ENCODE data around the gene NDN.
A peak's percentile ranks its signal among the peaks of the same experiment; 100 is the strongest.
"Not testable (repeated sequence)": the region's sequence is repeated elsewhere in the genome, so short reads cannot be mapped to it uniquely, and the experiment has no call there.

The NDN gene

GRCh38 chr15:23687143-23687470 is at the start of gene NDN:
Gene NDN, minus strand, starts transcription at chr15:23687305. Its CDS starts 88 bp downstream, at chr15:23687217.
- ATAC-seq (peak; percentile 36), DNase-seq (peak; percentile 1)
- peaks cover 8% of the 10 kb centered on the region for H3K27me3 Mint-ChIP-seq
- no peak within 1 kb of the TSS for H3K27ac Mint-ChIP-seq
- H3K4me3 Mint-ChIP-seq = no peak within 1 kb of the TSS
- H3K4me1 Mint-ChIP-seq = no peaks in the 10 kb centered on the region
- no peaks in the 10 kb centered on the region for H3K9me3 Mint-ChIP-seq
- no peaks in the 10 kb centered on the region for H3K36me3 Mint-ChIP-seq (ENCODE audit: low read depth)

GRCh38 chr15:23736033-23736673 is 49.0 kb upstream of the NDN start:
- no peak for DNase-seq

GRCh38 chr15:23734862-23735261 is 47.8 kb upstream of the NDN start:
- Mint-ChIP-seq H3K27me3 (no peaks in the 10 kb centered on the region), H3K36me3 (ENCODE audit: low read depth) (no peaks in the 10 kb centered on the region), H3K9me3 (peaks cover 10% of the 10 kb centered on the region), H3K27ac (no peak overlapping the region), H3K4me3 (no peak overlapping the region), H3K4me1 (no peaks in the 10 kb centered on the region)
- DNase-seq (no peak), ATAC-seq (no peak)

More at GRCh38 chr15:23736033-23736673, 49.0 kb upstream of the NDN start:
- Mint-ChIP-seq H3K27me3 (no peaks in the 10 kb centered on the region), H3K4me3 (no peak overlapping the region), H3K36me3 (ENCODE audit: low read depth) (no peaks in the 10 kb centered on the region), H3K27ac (no peak overlapping the region), H3K9me3 (peaks cover 16% of the 10 kb centered on the region), H3K4me1 (no peaks in the 10 kb centered on the region)
- no peak for ATAC-seq

GRCh38 chr15:23713874-23714656 is 27.0 kb upstream of the NDN start:
- ATAC-seq; H3K27ac Mint-ChIP-seq; H3K36me3 Mint-ChIP-seq (ENCODE audit: low read depth); H3K4me1 Mint-ChIP-seq; H3K4me3 Mint-ChIP-seq; DNase-seq; H3K27me3 Mint-ChIP-seq; H3K9me3 Mint-ChIP-seq: not testable (repeated sequence)

- Mint-ChIP-seq H3K9me3 (peaks cover 17% of the 10 kb centered on the region), H3K27me3 (peaks cover 3% of the 10 kb centered on the region), H3K4me1 (no peaks in the 10 kb centered on the region), H3K27ac (no peak overlapping the region), H3K36me3 (ENCODE audit: low read depth) (no peaks in the 10 kb centered on the region), H3K4me3 (no peak overlapping the region)
- DNase-seq (no peak), ATAC-seq (no peak)
Measured at GRCh38 chr15:23708332-23708731, 21.2 kb upstream of the NDN start.

- no peaks in the 10 kb centered on the region for H3K36me3 Mint-ChIP-seq (ENCODE audit: low read depth)
- no peaks in the 10 kb centered on the region for H3K4me1 Mint-ChIP-seq
- H3K27ac Mint-ChIP-seq = no peak overlapping the region
- no peak for ATAC-seq
- no peak overlapping the region for H3K4me3 Mint-ChIP-seq
- peaks cover 2% of the 10 kb centered on the region for H3K27me3 Mint-ChIP-seq
- no peaks in the 10 kb centered on the region for H3K9me3 Mint-ChIP-seq
- no peak for DNase-seq
Measured at GRCh38 chr15:23695282-23695681, 8.2 kb upstream of the NDN start.

- Mint-ChIP-seq H3K27ac (no peak overlapping the region), H3K9me3 (no peaks in the 10 kb centered on the region), H3K27me3 (peaks cover 4% of the 10 kb centered on the region), H3K36me3 (ENCODE audit: low read depth) (no peaks in the 10 kb centered on the region), H3K4me1 (no peaks in the 10 kb centered on the region), H3K4me3 (no peak overlapping the region)
- DNase-seq = no peak
- no peak for ATAC-seq
Measured at GRCh38 chr15:23694592-23694991, 7.5 kb upstream of the NDN start.

- no peak for ATAC-seq
- no peaks in the 10 kb centered on the region for H3K9me3 Mint-ChIP-seq
- H3K4me3 Mint-ChIP-seq = no peak overlapping the region
- H3K4me1 Mint-ChIP-seq = no peaks in the 10 kb centered on the region
- no peak overlapping the region for H3K27ac Mint-ChIP-seq
- peaks cover 10% of the 10 kb centered on the region for H3K27me3 Mint-ChIP-seq
- DNase-seq = no peak
- H3K36me3 Mint-ChIP-seq (ENCODE audit: low read depth) = no peaks in the 10 kb centered on the region
Measured at GRCh38 chr15:23690450-23690852, 3.3 kb upstream of the NDN start.

- H3K4me1 Mint-ChIP-seq = no peaks in the 10 kb centered on the region
- peaks cover 10% of the 10 kb centered on the region for H3K27me3 Mint-ChIP-seq
- H3K9me3 Mint-ChIP-seq = no peaks in the 10 kb centered on the region
- DNase-seq = no peak
- H3K4me3 Mint-ChIP-seq = no peak overlapping the region
- H3K27ac Mint-ChIP-seq = no peak overlapping the region
- ATAC-seq = no peak
- no peaks in the 10 kb centered on the region for H3K36me3 Mint-ChIP-seq (ENCODE audit: low read depth)
Measured at GRCh38 chr15:23690015-23690414, 2.9 kb upstream of the NDN start.

- H3K9me3 Mint-ChIP-seq = no peaks in the 10 kb centered on the region
- ATAC-seq = no peak
- H3K36me3 Mint-ChIP-seq (ENCODE audit: low read depth) = no peaks in the 10 kb centered on the region
- no peak overlapping the region for H3K4me3 Mint-ChIP-seq
- DNase-seq = no peak
- no peaks in the 10 kb centered on the region for H3K4me1 Mint-ChIP-seq
- peaks cover 8% of the 10 kb centered on the region for H3K27me3 Mint-ChIP-seq
- no peak overlapping the region for H3K27ac Mint-ChIP-seq
Measured at GRCh38 chr15:23686466-23687142, 501 bp downstream of the NDN start.

GRCh38 chr15:23671481-23671880 is 15.6 kb downstream of the NDN start:
- Mint-ChIP-seq H3K36me3 (ENCODE audit: low read depth) (no peaks in the 10 kb centered on the region), H3K27me3 (no peaks in the 10 kb centered on the region), H3K4me3 (no peak overlapping the region), H3K4me1 (no peaks in the 10 kb centered on the region), H3K9me3 (no peaks in the 10 kb centered on the region), H3K27ac (no peak overlapping the region)
- no peak for DNase-seq
- no peak for ATAC-seq

GRCh38 chr15:23670970-23671369 is 16.1 kb downstream of the NDN start:
- DNase-seq = no peak
- no peaks in the 10 kb centered on the region for H3K36me3 Mint-ChIP-seq (ENCODE audit: low read depth)
- no peak for ATAC-seq
- no peaks in the 10 kb centered on the region for H3K27me3 Mint-ChIP-seq
- no peak overlapping the region for H3K4me3 Mint-ChIP-seq
- H3K27ac Mint-ChIP-seq = no peak overlapping the region
- no peaks in the 10 kb centered on the region for H3K4me1 Mint-ChIP-seq
- H3K9me3 Mint-ChIP-seq = no peaks in the 10 kb centered on the region

GRCh38 chr15:23663232-23663631 is 23.9 kb downstream of the NDN start:
- H3K27me3 Mint-ChIP-seq = no peaks in the 10 kb centered on the region
- no peaks in the 10 kb centered on the region for H3K36me3 Mint-ChIP-seq (ENCODE audit: low read depth)
- H3K4me3 Mint-ChIP-seq = no peak overlapping the region
- peaks cover 5% of the 10 kb centered on the region for H3K9me3 Mint-ChIP-seq
- H3K27ac Mint-ChIP-seq = no peak overlapping the region
- ATAC-seq = no peak
- H3K4me1 Mint-ChIP-seq = no peaks in the 10 kb centered on the region
- no peak for DNase-seq

GRCh38 chr15:23648920-23649515 is 38.1 kb downstream of the NDN start:
- Mint-ChIP-seq H3K27me3 (peaks cover 6% of the 10 kb centered on the region), H3K36me3 (ENCODE audit: low read depth) (no peaks in the 10 kb centered on the region), H3K4me1 (no peaks in the 10 kb centered on the region), H3K4me3 (no peak overlapping the region), H3K27ac (no peak overlapping the region), H3K9me3 (no peaks in the 10 kb centered on the region)
- DNase-seq (peak; percentile 45), ATAC-seq (no peak)

Data from activated naive CD8-positive, alpha-beta T cell treated with anti-CD3 and anti-CD28 coated beads, Interleukin-2, amount 50 U/mL, for 24 hours (primary cell).